ENCODE data around the gene TMED6.
"Not testable (repeated sequence)": the region's sequence is repeated elsewhere in the genome, so short reads cannot be mapped to it uniquely, and the experiment has no call there.

Gene TMED6

GRCh38 chr16:69307856-69308255 is 43.7 kb downstream of the TMED6 start:
- DNase-seq (ENCODE audit: insufficient read length, low spot score): no peak
- no peak for FAIRE-seq

GRCh38 chr16:69307091-69307490 is 44.5 kb downstream of the TMED6 start:
- FAIRE-seq (no peak), DNase-seq (ENCODE audit: insufficient read length, low spot score) (no peak)

- FAIRE-seq (no peak), DNase-seq (ENCODE audit: insufficient read length, low spot score) (no peak)
These were observed 45.6 kb downstream of the TMED6 start for GRCh38 chr16:69306031-69306430.

- DNase-seq (ENCODE audit: insufficient read length, low spot score) (no peak), FAIRE-seq (no peak)
These were observed 49.3 kb downstream of the TMED6 start for GRCh38 chr16:69302301-69302700.

- DNase-seq (ENCODE audit: insufficient read length, low spot score): no peak
- peak; percentile 60 for FAIRE-seq
These were observed 49.7 kb downstream of the TMED6 start for GRCh38 chr16:69301861-69302260.

GRCh38 chr16:69301187-69301586 is 50.4 kb downstream of the TMED6 start:
- DNase-seq (ENCODE audit: insufficient read length, low spot score): no peak
- FAIRE-seq: no peak

- no peak for FAIRE-seq
- DNase-seq (ENCODE audit: insufficient read length, low spot score): no peak
These were observed 53.3 kb downstream of the TMED6 start for GRCh38 chr16:69298261-69298660.

- not testable (repeated sequence) for DNase-seq (ENCODE audit: insufficient read length, low spot score); FAIRE-seq
These were observed 54.8 kb downstream of the TMED6 start for GRCh38 chr16:69296771-69297170.

GRCh38 chr16:69294051-69294450 is 57.5 kb downstream of the TMED6 start:
- no peak for DNase-seq (ENCODE audit: insufficient read length, low spot score)
- no peak for FAIRE-seq

- FAIRE-seq (no peak), DNase-seq (ENCODE audit: insufficient read length, low spot score) (no peak)
These were observed 58.2 kb downstream of the TMED6 start for GRCh38 chr16:69293401-69293800.

All from HTR-8/SVneo (cell line).